GM10266 (cell line): ENCODE measurements around the gene SLC5A12.

Source experiments
- DNase-seq: peaks from one replicate; pipeline ENCODE4 v3.0.0; 2012; ENCODE audit errors: extremely low spot score
- TF ChIP-seq, protein P1 (sequence below): IDR thresholded peaks from 2 replicates; pipeline ENCODE4 v1.5.1; 2012; ENCODE audit warnings: mild to moderate bottlenecking, low read depth; ENCODE audit not compliant: control insufficient read depth, insufficient read depth; ENCODE audit errors: missing control alignments

SLC5A12 gene, protein sequence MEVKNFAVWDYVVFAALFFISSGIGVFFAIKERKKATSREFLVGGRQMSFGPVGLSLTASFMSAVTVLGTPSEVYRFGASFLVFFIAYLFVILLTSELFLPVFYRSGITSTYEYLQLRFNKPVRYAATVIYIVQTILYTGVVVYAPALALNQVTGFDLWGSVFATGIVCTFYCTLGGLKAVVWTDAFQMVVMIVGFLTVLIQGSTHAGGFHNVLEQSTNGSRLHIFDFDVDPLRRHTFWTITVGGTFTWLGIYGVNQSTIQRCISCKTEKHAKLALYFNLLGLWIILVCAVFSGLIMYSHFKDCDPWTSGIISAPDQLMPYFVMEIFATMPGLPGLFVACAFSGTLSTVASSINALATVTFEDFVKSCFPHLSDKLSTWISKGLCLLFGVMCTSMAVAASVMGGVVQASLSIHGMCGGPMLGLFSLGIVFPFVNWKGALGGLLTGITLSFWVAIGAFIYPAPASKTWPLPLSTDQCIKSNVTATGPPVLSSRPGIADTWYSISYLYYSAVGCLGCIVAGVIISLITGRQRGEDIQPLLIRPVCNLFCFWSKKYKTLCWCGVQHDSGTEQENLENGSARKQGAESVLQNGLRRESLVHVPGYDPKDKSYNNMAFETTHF

DNA sequence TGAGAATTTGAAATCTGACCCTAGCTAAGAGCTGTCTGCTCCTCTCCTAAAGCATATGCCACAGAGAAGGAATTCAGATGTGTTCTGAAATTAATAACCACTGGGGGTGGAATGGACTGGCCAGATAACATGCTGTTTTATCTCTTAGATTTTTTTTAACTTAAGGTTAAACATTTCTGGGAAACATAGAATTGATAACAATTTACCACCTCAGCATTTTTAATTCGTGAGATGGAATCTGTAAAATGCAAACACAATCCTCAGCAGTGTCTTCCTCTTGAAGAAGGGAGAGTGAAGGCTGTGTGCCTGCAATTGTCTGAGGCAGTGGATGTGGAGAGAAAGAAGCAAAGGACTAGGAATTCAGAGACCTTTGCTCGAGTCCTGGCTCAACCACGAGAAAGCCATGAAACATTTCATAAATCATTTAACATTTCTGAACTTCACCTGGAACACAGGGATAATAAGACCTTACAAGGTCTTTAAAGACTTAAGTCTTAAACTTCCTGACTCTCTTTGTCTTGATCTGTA lies at the start of gene SLC5A12:
Gene SLC5A12 (minus strand): TSS at position 113 of the 528 bp plus-strand sequence. CDS start 346 bp downstream, outside the sequence.
- TF ChIP-seq, protein P1, sequence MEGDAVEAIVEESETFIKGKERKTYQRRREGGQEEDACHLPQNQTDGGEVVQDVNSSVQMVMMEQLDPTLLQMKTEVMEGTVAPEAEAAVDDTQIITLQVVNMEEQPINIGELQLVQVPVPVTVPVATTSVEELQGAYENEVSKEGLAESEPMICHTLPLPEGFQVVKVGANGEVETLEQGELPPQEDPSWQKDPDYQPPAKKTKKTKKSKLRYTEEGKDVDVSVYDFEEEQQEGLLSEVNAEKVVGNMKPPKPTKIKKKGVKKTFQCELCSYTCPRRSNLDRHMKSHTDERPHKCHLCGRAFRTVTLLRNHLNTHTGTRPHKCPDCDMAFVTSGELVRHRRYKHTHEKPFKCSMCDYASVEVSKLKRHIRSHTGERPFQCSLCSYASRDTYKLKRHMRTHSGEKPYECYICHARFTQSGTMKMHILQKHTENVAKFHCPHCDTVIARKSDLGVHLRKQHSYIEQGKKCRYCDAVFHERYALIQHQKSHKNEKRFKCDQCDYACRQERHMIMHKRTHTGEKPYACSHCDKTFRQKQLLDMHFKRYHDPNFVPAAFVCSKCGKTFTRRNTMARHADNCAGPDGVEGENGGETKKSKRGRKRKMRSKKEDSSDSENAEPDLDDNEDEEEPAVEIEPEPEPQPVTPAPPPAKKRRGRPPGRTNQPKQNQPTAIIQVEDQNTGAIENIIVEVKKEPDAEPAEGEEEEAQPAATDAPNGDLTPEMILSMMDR, result no peak
- DNase-seq, result no peak

DNA sequence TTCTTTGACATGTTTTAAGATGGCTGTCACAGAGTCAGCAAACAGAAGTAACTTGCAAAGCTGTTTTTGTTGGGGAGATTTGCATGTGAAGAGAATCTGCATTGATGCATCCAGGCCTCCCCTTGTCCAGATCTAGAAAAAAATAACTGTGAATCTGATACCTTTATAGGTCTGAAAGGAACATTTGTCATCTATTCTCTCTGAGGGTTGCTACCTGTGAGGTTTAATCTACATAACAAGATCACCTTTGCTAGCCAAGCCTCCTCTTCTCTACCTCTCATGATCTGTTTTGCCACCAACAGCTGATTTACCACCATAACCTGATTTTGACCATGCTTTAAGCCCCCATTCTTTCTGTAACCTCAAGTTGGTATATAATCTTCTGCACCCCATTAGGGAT lies 47.2 kb upstream of the SLC5A12 start:
- TF ChIP-seq, protein P1, result no peak
- DNase-seq, result no peak

DNA sequence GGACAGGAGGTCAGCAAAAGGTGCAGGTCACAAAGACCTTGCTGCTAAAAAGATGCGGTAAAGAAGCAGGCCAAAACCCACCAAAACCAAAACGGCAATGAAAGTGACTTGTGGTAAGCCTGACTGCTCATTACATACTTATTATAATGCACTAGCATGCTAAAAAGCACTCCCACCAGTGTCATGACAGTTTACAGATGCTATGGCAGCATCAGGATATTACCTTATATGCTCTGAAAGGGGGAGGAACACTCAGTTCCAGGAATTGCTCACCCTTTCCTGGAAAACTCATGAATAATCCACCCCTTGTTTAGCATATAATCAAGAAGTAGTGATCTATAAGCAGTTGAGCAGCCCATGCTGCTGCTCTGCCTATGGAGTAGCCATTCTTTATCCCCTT lies 45.2 kb upstream of the SLC5A12 start:
- TF ChIP-seq, protein P1, result no peak
- no peak for DNase-seq

DNA sequence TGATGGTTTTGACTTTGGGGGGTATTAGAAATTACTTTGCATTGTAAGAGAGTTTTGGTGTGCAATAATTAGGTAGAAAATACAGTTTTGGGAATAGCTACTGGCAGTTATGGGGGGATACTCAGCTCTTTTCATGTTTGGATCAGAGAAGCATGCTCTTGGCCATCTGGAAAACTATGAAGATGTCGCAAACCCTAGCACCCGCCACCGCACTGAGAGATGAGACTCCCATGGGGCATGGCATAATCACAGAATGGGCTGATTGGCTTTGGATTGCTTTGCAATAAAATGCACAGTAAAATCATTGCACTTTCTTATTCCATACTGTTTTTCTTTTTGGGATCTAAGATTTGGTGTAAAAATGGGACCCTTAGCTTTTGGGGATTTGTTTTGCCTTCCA lies 43.5 kb upstream of the SLC5A12 start:
- TF ChIP-seq, protein P1, result no peak
- DNase-seq, result no peak

DNA sequence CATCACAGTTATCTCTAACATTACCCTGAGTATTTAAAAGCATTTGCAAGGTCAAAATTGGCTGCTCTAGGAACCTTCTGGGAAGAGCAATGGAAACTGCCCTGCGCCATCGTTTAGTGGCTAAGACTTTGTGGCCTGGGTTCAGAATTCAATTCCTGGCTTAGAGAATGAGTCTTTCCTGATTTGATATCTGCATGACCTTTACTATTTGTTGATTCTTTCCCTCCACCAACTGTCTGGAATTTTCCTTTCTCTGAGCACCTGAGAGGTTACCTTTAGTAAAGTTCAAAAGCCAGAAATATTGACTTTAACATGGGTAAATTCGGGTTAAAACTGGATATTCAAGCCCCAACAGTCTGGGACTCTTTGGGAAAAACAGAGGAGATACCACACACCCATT lies 43.0 kb upstream of the SLC5A12 start:
- TF ChIP-seq, protein P1, result no peak
- DNase-seq, result no peak

DNA sequence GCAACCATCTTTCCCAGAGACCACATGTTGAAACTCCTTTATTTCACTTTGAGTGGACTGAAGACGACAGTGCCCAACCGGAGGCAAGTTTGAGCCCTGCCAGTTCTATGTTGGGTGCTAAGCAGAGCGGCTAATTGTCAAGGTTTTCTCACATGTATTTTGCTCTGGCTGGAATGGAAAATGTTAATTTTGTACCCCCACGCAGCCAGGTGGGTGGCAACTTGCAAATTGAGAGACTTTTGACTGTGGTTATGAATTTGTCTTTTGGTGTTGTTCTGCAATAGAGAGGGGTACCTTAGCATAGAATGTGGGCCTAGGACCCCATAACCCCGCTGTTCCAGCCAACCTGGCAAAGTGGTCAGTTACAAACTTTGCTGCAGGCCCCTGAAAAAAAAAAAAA lies 42.5 kb upstream of the SLC5A12 start:
- TF ChIP-seq, protein P1, result no peak
- DNase-seq, result no peak

DNA sequence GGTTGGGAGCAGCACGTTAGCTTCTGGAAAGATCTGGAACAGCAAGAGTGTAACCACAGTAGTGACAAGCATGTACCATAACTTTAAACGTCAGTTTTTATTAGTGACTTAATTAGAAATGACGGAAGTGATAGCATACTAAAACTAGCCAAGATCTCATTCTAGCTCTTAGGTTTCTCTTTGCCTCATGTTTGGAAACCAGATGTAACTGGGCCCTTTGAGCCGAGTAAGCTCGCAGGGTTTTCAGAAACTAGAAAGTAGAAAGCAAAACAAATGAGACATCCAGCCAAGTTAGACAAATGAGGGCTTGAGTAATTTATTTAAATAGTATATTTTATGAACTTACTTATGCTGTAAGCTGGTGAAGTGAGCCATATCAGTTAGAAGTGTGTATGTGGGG lies 40.2 kb upstream of the SLC5A12 start:
- TF ChIP-seq, protein P1, result no peak
- no peak for DNase-seq
